Astrocyte of the hippocampus (primary cell): Measurements from ENCODE around the gene CHI3L1.

Experiments used
- DNase-seq: peaks from one replicate; pipeline ENCODE4 v3.0.0; 2011; ENCODE audit warnings: low read depth, low spot score

CHI3L1 gene

GRCh38 chr1:203181586-203182386 is 4.7 kb downstream of the CHI3L1 start:
- no peak for DNase-seq

- no peak for DNase-seq
These were observed 5.7 kb downstream of the CHI3L1 start for GRCh38 chr1:203180611-203181330.

GRCh38 chr1:203179667-203180005 is 6.9 kb downstream of the CHI3L1 start:
- no peak for DNase-seq

GRCh38 chr1:203178821-203179666 is 7.5 kb downstream of the CHI3L1 start:
- DNase-seq = no peak

- DNase-seq = no peak
These were observed 8.4 kb downstream of the CHI3L1 start for GRCh38 chr1:203178083-203178482.

GRCh38 chr1:203177470-203178039 is 8.9 kb downstream of the CHI3L1 start:
- no peak for DNase-seq

GRCh38 chr1:203177036-203177405 is 9.5 kb downstream of the CHI3L1 start:
- DNase-seq = no peak

- DNase-seq = no peak
These were observed 10.1 kb downstream of the CHI3L1 start for GRCh38 chr1:203176273-203177035.

GRCh38 chr1:203175827-203176241 is 10.7 kb downstream of the CHI3L1 start:
- DNase-seq = no peak

GRCh38 chr1:203175237-203175826 is 11.2 kb downstream of the CHI3L1 start, which contains the start of gene MYBPH:
TSS of gene MYBPH (minus strand) at chr1:203175826. CDS start at chr1:203175755, 71 bp downstream.
- DNase-seq = no peak

- no peak for DNase-seq
These were observed 12.0 kb downstream of the CHI3L1 start for GRCh38 chr1:203174324-203174985.

GRCh38 chr1:203173566-203173965 is 12.9 kb downstream of the CHI3L1 start:
- DNase-seq = no peak

- no peak for DNase-seq
These were observed 13.4 kb downstream of the CHI3L1 start for GRCh38 chr1:203173011-203173555.

- peak; percentile 72 for DNase-seq
These were observed 14.1 kb downstream of the CHI3L1 start for GRCh38 chr1:203172184-203173010.

GRCh38 chr1:203171341-203172183 is 14.9 kb downstream of the CHI3L1 start:
- no peak for DNase-seq

- no peak for DNase-seq
These were observed 15.7 kb downstream of the CHI3L1 start for GRCh38 chr1:203170625-203171330.

GRCh38 chr1:203169770-203170520 is 16.6 kb downstream of the CHI3L1 start:
- no peak for DNase-seq
